DND-41 (cell line): ENCODE measurements around the gene ITGB1BP1.

Experiments
- EZH2 ChIP-seq: IDR thresholded peaks from 3 replicates; pipeline ENCODE4 v1.6.1; 2012; ENCODE audit warnings: borderline replicate concordance, low read depth, mild to moderate bottlenecking, moderate library complexity, low read length, inconsistent platforms; ENCODE audit not compliant: severe bottlenecking
- TF ChIP-seq, protein P1 (sequence below): IDR thresholded peaks from 2 replicates; pipeline ENCODE4 v1.5.1; 2012; ENCODE audit warnings: borderline replicate concordance, low read length, moderate library complexity, mild to moderate bottlenecking; ENCODE audit not compliant: poor library complexity, severe bottlenecking; ENCODE audit errors: extremely low read depth

DNA sequence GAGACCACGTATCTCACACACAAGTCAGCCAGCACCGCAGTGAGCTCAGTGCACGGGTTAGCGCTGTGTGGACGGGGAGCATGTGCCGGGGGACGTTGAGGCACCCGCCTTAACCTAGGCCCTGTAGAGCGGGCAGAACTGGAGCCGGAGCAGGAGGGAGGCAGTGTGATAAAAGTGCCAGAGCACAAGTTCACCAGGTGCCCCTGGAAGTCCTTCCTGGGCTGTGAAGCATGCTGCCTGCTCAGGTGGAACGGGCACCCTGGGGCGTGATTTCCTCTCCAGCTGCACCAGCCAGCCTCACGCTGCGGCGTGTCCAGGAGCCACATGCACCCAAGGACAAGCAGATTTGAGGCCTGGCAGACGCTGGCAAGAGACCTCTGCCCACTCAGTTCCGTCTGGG, 50.3 kb downstream of the ITGB1BP1 start:
- TF ChIP-seq, protein P1, sequence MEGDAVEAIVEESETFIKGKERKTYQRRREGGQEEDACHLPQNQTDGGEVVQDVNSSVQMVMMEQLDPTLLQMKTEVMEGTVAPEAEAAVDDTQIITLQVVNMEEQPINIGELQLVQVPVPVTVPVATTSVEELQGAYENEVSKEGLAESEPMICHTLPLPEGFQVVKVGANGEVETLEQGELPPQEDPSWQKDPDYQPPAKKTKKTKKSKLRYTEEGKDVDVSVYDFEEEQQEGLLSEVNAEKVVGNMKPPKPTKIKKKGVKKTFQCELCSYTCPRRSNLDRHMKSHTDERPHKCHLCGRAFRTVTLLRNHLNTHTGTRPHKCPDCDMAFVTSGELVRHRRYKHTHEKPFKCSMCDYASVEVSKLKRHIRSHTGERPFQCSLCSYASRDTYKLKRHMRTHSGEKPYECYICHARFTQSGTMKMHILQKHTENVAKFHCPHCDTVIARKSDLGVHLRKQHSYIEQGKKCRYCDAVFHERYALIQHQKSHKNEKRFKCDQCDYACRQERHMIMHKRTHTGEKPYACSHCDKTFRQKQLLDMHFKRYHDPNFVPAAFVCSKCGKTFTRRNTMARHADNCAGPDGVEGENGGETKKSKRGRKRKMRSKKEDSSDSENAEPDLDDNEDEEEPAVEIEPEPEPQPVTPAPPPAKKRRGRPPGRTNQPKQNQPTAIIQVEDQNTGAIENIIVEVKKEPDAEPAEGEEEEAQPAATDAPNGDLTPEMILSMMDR, result no peak
- TF ChIP-seq EZH2, result no peak
